Coronary artery (tissue), 2 donors: Measurements from ENCODE around the gene P2RY2.
"Not testable (repeated sequence)": the region's sequence is repeated elsewhere in the genome, so short reads cannot be mapped to it uniquely, and the experiment has no call there.

Source experiments
- DNase-seq: peaks from one replicate; pipeline ENCODE4 v3.0.0-alpha.2; 2017; ENCODE audit warnings: low spot score
- H3K27ac ChIP-seq, 2 donors: fragments of 200-600 bp; sonication (generic); one replicate each; pipeline ENCODE4 v1.5.1; 2016 to 2019
- H3K4me3 ChIP-seq: fragments of 200-600 bp; sonication (generic); 2 replicates; pipeline ENCODE4 v1.5.1; 2016; ENCODE audit warnings: mild to moderate bottlenecking, moderate library complexity
- TF ChIP-seq, protein P1 (sequence below): fragments of 200-600 bp; sonication (generic); IDR thresholded peaks from one replicate; pipeline ENCODE4 v1.5.1; 2019; ENCODE audit warnings: antibody characterized with exemption

The P2RY2 gene

DNA sequence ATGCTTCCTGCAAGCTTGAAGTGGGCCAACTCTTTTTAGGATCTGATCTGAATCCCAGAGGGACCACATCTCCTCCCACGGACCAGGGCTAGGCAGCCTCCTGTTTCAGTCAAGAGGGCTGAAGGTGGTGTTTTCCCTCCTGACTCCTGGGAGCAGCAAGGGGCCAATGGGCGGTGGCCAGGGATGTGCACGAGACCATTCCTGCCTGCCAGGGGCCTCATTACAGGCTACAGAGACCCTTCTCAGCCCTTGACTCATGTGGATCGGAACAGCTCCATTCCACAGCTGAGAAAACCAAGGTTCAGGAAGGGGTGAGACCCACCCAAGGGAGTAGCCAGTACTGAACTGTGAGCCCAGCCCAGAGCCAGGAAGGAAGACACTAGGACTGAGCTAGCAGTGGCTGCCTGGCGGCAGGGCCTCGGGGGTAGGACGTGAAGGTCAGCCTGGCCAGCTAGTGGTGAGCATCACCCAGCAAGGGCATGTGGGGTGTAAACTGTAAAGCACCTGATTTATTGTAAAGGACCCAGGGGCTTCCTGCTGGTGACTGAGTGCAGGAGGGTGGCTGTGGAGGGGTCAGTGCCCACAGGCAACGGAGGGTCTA, 50.7 kb downstream of the P2RY2 start:
- H3K4me3 ChIP-seq: no peak overlapping the region
- no peak overlapping the region for H3K27ac ChIP-seq
- TF ChIP-seq, protein P1, sequence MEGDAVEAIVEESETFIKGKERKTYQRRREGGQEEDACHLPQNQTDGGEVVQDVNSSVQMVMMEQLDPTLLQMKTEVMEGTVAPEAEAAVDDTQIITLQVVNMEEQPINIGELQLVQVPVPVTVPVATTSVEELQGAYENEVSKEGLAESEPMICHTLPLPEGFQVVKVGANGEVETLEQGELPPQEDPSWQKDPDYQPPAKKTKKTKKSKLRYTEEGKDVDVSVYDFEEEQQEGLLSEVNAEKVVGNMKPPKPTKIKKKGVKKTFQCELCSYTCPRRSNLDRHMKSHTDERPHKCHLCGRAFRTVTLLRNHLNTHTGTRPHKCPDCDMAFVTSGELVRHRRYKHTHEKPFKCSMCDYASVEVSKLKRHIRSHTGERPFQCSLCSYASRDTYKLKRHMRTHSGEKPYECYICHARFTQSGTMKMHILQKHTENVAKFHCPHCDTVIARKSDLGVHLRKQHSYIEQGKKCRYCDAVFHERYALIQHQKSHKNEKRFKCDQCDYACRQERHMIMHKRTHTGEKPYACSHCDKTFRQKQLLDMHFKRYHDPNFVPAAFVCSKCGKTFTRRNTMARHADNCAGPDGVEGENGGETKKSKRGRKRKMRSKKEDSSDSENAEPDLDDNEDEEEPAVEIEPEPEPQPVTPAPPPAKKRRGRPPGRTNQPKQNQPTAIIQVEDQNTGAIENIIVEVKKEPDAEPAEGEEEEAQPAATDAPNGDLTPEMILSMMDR: no peak
- peak; percentile 61 for DNase-seq

DNA sequence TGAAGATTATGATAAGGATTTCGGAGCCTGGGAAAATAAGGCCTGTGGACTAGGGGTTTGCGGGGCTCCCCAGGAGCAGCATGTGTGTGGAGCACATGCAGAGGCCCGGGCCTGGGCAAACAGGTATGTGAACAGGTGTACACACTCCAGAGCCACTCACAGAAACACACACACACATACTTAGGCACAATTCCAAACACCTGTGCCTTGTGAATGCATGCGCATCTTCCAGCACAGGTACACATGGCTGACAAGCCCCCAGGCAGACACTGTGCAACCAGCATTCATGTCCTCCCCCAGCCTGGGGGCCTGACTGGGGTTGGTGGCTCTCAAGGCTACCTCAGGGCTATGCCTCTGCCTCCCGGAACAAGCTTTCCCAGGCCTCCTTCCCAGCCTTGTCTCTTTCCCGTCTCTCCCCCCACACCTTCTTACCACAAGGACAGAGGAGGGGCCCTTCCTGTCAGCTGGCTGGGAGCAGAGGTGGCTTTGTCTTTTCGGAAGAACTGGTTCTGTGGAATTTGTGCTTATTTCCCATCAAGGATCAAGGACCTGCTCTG, 51.5 kb downstream of the P2RY2 start:
- TF ChIP-seq, protein P1: no peak
- H3K4me3 ChIP-seq: no peak overlapping the region
- peak; percentile 31 for DNase-seq
- no peak overlapping the region for H3K27ac ChIP-seq

DNA sequence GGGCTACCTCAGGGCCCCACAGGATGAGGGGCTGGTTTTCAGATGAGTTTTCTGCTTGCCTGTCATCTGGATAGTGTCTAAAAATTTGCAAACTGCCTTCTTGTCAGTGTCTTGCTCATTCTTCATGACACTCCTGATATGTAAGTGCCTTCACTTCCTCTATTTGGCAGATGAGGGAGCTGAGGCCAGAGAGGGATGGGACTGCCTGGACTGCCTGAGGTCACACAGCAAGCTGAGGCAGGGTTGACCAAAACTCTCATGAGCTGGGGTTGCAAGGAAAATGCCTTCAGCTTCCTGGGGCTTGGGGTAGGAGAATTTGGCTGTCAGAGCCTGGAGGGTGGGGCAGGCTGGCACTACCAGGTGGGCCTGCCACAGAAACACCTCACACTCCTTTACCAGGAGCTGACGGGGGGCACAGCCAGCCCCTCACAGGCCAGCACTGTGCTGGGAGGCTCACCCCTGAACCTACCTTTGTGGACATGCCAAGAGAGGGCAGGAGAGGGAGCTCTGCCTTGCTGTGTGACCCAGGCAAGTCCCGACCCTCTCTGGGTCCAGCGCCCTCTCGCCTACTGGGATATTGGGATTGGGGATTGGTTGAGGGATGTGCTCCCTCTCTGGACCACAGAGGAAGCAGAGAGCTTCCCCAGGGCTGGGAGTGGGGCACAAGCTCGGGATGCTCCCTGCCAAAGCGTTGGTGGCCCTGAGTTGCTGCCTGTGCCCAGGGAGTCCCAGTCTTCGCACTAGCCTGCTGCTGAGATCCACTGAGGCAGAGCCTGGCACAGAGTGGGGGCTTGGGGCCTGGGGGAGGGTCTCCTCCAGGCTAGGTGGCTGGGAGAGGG, 52.2 kb downstream of the P2RY2 start:
- H3K27ac ChIP-seq: no peak overlapping the region
- H3K4me3 ChIP-seq: no peak overlapping the region
- TF ChIP-seq, protein P1: no peak
- DNase-seq: peak; percentile 68

DNA sequence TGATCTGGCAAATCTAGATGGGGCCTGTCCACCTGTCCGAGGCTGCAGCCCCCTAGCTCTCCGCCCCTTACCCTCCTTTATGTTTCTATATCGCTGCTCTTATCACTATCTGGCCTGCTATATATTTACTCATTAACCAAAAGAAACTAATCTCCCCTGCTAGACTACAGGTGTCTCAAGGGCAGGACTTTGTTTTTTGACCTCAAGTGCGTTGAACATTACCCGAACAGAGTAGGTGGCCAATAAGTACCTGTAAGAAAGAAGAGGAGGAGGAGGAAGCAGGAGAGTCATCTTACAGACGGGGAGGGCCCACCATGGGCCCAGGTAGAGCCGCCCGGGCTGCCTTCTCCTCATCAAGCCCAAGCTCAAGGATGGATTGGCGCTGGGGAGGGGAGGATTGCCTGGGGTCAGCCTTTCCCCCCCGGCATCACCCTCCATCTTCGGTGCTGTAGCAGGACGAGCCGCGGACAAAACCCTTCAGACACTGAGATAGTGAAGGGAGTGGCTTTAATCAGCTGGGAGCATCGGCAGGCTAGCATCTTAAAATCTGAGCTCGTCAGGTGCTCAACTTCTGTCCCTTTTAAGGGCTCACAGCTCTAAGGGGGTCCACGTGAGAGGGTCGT, 52.9 kb downstream of the P2RY2 start:
- peak; percentile 53 for DNase-seq
- no peak overlapping the region for H3K4me3 ChIP-seq
- no peak overlapping the region for H3K27ac ChIP-seq
- TF ChIP-seq, protein P1: no peak

DNA sequence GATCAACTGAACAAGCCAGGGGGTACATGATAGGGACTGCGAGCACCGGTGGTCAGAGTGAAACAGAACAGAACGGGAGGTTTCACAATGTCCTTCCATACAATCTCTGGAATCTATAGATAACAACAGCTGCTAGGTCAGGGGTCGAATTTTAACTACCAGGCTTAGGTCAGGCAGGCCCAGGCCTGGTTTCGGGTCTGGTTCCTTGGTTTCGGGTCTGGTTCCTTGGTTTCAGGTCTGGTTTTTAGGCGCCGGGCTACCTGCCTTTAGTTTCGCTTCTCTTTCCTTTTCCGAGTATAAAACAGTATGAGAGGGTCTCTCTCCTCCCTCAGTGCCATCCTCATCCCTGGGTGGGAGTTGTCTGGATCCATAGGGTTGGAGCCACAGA, 53.4 kb downstream of the P2RY2 start:
- DNase-seq: peak; percentile 62
- H3K27ac ChIP-seq, H3K4me3 ChIP-seq: not testable (repeated sequence)

DNA sequence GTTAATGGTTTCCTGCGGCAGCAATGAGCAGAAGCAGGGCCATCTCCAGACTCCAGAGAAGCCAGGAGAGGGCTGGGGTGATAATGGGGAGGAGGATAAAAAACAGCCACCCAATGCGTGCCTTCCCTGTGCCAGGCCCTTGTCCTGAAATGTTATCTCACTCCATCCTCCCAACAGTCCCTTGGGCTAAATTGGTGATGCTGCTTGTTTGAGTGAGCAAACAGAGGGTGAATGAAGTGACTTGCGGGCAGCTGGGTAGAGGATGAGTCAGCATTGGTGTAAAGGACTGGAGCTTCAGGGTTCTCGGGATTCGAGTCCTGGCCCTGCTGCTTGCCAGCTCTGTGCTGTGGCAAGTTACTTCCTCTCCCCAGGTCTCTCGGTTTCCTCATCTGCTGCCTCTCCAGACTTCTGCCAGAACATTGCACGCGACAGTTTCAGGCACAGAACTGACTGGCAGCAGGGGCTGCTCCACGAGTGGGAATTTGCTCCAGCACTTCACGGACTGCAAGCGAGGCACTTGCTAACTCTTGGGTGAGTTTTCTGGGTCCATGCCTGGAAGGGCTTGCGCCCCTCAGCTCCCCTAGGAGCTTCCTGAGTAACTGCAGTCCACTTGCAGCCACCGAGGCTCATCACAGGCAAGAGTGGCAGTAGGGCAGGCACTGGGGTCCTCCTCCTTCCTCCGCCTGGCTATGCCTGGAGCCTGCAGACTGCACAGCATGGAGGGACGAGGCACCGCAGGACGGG, 54.0 kb downstream of the P2RY2 start, which contains the start of gene P2RY6:
TSS of gene P2RY6 (plus strand) at position 403 of the 744 bp plus-strand sequence. CDS start 24,181 bp downstream, outside the sequence.
- Histone ChIP-seq H3K4me3 (peak within 1 kb of the TSS; percentile 56), H3K27ac (peak within 1 kb of the TSS in 1 of 2 donors; percentile 52)
- peak; percentile 73 for DNase-seq
- TF ChIP-seq, protein P1: no peak

DNA sequence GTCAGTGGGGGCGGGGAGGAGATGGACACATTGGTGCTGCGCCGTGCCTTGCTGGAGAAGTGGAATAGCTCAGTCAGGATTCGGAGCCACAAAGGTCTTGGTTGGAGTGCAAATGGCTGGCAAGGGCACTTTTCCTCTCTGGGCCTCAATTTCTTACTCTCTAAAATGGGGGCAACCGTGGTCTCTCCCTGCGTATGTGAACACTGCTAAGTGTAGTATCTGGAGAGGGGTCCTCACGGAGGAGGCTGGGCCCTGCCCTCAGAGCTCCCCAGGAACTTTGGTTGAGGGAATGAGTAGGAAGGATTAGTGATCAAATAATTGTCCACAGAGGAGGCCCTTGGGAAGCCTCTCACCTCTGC, 54.6 kb downstream of the P2RY2 start:
- Histone ChIP-seq H3K4me3 (peak overlapping the region; percentile 56), H3K27ac (peak overlapping the region in 1 of 2 donors; percentile 52)
- no peak for DNase-seq
- TF ChIP-seq, protein P1: no peak
